AG04450 (cell line): ENCODE measurements around the gene DIAPH3. TPM values are rescaled to one million over a fixed set of nuclear protein-coding genes. Genes with fewer than 3 reads are reported as not detected.

ENCODE experiments used
- CTCF ChIA-PET: fragments of 300-600, 350-600 bp; formaldehyde crosslinking; extraction: SDS; loops from one replicate; lab custom pipeline; 2022; ENCODE audit warnings: antibody characterized with exemption, inconsistent platforms; lab: Charles Lee
- POLR2A ChIA-PET: fragments of 350-600 bp; formaldehyde crosslinking; extraction: SDS; loops from one replicate; lab custom pipeline; 2021; ENCODE audit warnings: antibody characterized with exemption, inconsistent platforms; lab: Yijun Ruan, JAX
- DNase-seq: peaks from one replicate; pipeline ENCODE4 v3.0.0-alpha.2; 2011; ENCODE audit warnings: low read depth, low spot score
- H3K27ac ChIP-seq: one replicate; pipeline ENCODE4 v1.5.1; 2012; ENCODE audit warnings: low read depth, low read length, control low read depth
- H3K27me3 ChIP-seq: one replicate; pipeline ENCODE4 v1.6.0; 2012; ENCODE audit warnings: low read length; ENCODE audit not compliant: control insufficient read depth, insufficient read depth
- H3K4me3 ChIP-seq: 2 replicates; pipeline ENCODE4 v1.5.1; 2011; ENCODE audit warnings: mild to moderate bottlenecking, low read depth, low read length, control low read depth
- H3K9me3 ChIP-seq: 2 replicates; pipeline ENCODE4 v1.5.1; 2012; ENCODE audit warnings: low read length; ENCODE audit not compliant: control insufficient read depth, insufficient read depth
- CTCF ChIP-seq: IDR thresholded peaks from 2 replicates; pipeline ENCODE4 v1.5.1; 2011; ENCODE audit warnings: low read depth, low read length, control low read depth, inconsistent platforms
- polyA plus RNA-seq: library from polyadenylated mRNA; depleted of rRNA; stranded (reverse); fragments of >200 nt; gene quantifications from 2 replicates; pipeline ENCODE4 v1.2.3, GENCODE V29; 2011

Gene DIAPH3
- polyA plus RNA-seq, 1 experiment, result 11.7 TPM

GRCh38 chr13:59975807-59976435 lies 187.8 kb downstream of the DIAPH3 start:
- no peak for DNase-seq
- H3K27me3 ChIP-seq, result no peaks in the 10 kb centered on the region
- H3K4me3 ChIP-seq, result no peak overlapping the region
- ChIA-PET POLR2A (no interaction called here), CTCF (no interaction called here)
- H3K27ac ChIP-seq, result no peak overlapping the region
- H3K9me3 ChIP-seq, result no peaks in the 10 kb centered on the region
- TF ChIP-seq CTCF, result no peak

GRCh38 chr13:59970847-59971246 lies 192.9 kb downstream of the DIAPH3 start:
- H3K27me3 ChIP-seq, result no peaks in the 10 kb centered on the region
- no peak overlapping the region for H3K4me3 ChIP-seq
- POLR2A ChIA-PET, result no interaction called here
- CTCF ChIA-PET, result no interaction called here
- no peak for DNase-seq
- H3K27ac ChIP-seq, result no peak overlapping the region
- no peak for TF ChIP-seq CTCF
- H3K9me3 ChIP-seq, result no peaks in the 10 kb centered on the region

DNA sequence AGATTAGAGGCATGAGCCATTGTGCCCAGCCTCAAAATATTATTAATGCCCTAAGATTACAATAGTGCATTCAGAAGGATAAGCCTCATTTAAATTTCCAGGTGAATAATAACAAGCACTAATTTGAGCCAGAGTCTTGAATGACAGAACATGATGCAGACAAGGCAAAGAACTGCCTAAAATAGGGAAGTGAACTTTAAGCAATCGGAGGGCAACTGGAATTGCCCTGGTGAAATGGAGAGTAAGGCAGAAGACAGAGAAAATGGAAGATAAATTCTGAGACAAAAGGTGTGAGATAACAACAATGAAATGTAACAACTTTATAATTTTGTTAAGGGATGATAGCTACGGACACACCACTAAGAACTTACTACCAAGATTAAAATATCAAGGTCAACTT lies 199.9 kb downstream of the DIAPH3 start:
- POLR2A ChIA-PET, result no interaction called here
- CTCF ChIA-PET, result interaction anchor here (1.6 kb wide), 1 partner anchor 192 kb away, joined by 3 read pairs; no protein-coding TSS in a partner anchor
- no peak overlapping the region for H3K4me3 ChIP-seq
- DNase-seq, result no peak
- no peak overlapping the region for H3K27ac ChIP-seq
- no peak for TF ChIP-seq CTCF
- no peaks in the 10 kb centered on the region for H3K27me3 ChIP-seq
- no peaks in the 10 kb centered on the region for H3K9me3 ChIP-seq

GRCh38 chr13:59963383-59963782 lies 200.3 kb downstream of the DIAPH3 start:
- Histone ChIP-seq H3K27me3 (no peaks in the 10 kb centered on the region), H3K9me3 (no peaks in the 10 kb centered on the region), H3K27ac (no peak overlapping the region), H3K4me3 (no peak overlapping the region)
- no peak for DNase-seq
- ChIA-PET CTCF (interaction anchor here (1.6 kb wide), 1 partner anchor 192 kb away, joined by 3 read pairs; no protein-coding TSS in a partner anchor), POLR2A (no interaction called here)
- no peak for TF ChIP-seq CTCF

DNA sequence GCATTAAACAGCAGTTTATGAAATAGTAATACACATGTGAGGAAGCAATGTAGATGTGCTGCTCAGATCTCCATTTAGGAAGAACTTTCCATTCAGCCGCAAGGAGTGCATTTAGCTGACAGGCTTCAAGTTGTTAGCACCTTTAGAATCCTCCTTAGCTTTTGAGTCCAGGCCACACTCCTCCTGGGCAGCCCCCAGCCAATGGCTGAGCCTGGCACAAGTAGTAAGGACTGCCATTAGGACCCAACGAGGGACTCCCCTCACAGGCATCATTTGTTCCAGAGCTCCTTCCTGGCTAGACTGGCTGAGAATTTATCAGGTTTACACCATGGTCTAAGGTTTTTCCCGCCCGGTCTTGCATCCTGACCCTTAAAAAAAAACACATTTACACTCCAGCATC lies 201.4 kb downstream of the DIAPH3 start:
- Histone ChIP-seq H3K27ac (no peak overlapping the region), H3K9me3 (no peaks in the 10 kb centered on the region), H3K27me3 (no peaks in the 10 kb centered on the region), H3K4me3 (no peak overlapping the region)
- no peak for DNase-seq
- ChIA-PET CTCF (no interaction called here), POLR2A (no interaction called here)
- TF ChIP-seq CTCF, result no peak
